ENCODE data around the gene CDC42BPB.

DNA sequence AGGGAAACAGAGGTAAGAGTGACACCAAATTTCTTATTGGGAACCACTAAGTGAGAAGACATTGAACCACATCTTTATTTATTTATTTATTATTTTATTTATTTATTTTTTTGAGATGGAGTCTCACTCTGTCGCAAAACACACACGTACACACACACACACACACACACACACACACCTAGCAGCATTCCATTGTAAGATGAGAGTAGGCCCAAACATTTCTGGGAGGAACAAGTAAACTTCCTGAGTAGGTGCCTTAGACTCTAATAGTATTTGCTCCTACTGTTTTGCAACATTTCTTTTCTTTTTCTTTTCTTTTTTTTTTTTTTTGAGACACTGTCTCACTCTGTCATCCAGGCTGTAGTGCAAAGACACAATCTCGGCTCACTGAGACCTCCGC is 7.1 kb upstream of the CDC42BPB start:
- TF ChIP-seq, protein P1, sequence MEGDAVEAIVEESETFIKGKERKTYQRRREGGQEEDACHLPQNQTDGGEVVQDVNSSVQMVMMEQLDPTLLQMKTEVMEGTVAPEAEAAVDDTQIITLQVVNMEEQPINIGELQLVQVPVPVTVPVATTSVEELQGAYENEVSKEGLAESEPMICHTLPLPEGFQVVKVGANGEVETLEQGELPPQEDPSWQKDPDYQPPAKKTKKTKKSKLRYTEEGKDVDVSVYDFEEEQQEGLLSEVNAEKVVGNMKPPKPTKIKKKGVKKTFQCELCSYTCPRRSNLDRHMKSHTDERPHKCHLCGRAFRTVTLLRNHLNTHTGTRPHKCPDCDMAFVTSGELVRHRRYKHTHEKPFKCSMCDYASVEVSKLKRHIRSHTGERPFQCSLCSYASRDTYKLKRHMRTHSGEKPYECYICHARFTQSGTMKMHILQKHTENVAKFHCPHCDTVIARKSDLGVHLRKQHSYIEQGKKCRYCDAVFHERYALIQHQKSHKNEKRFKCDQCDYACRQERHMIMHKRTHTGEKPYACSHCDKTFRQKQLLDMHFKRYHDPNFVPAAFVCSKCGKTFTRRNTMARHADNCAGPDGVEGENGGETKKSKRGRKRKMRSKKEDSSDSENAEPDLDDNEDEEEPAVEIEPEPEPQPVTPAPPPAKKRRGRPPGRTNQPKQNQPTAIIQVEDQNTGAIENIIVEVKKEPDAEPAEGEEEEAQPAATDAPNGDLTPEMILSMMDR (IDR thresholded peaks at IDR 0.05) = no peak
- TF ChIP-seq POLR2AphosphoS5 (IDR thresholded peaks at IDR 0.05) = no peak

Measured in suprapubic skin (tissue), 3 donors.